Urothelium cell line (cell line): ENCODE results near the gene B3GNT3.
A peak's percentile ranks its signal among the peaks of the same experiment; 100 is the strongest.

Experiments
- DNase-seq: peaks from one replicate; pipeline ENCODE4 v3.0.0; 2011; ENCODE audit warnings: low spot score, mixed read lengths
- FAIRE-seq: peaks from 2 replicates; lab custom pipeline; 2011; peaks lifted over from hg19 to GRCh38; lab: Jason Lieb, UNC

B3GNT3 gene

GRCh38 chr19:17794731-17795494 is at the start of gene B3GNT3:
TSS of gene B3GNT3 (plus strand) at chr19:17795138. CDS start at chr19:17807808, 12,670 bp downstream.
- DNase-seq (peak; percentile 82), FAIRE-seq (no peak)

GRCh38 chr19:17747205-17748098 is 47.5 kb upstream of the B3GNT3 start:
- FAIRE-seq: no peak
- DNase-seq: peak; percentile 96

GRCh38 chr19:17748884-17749638 is 45.9 kb upstream of the B3GNT3 start:
- DNase-seq: no peak
- no peak for FAIRE-seq

GRCh38 chr19:17749912-17750317 is 45.0 kb upstream of the B3GNT3 start:
- FAIRE-seq (no peak), DNase-seq (no peak)

GRCh38 chr19:17751103-17751911 is 43.6 kb upstream of the B3GNT3 start, which contains the start of gene FCHO1:
TSS of gene FCHO1 (plus strand) at chr19:17751477. CDS start at chr19:17755165, 3,688 bp downstream.
- FAIRE-seq: no peak
- no peak for DNase-seq

- DNase-seq: no peak
These were observed 43.0 kb upstream of the B3GNT3 start for GRCh38 chr19:17751912-17752273.

GRCh38 chr19:17752865-17753639 is 41.9 kb upstream of the B3GNT3 start:
- DNase-seq (no peak), FAIRE-seq (no peak)

More at GRCh38 chr19:17751912-17752273, 43.0 kb upstream of the B3GNT3 start:
- FAIRE-seq: no peak

- FAIRE-seq (no peak), DNase-seq (no peak)
These were observed 41.0 kb upstream of the B3GNT3 start for GRCh38 chr19:17753976-17754375.

- no peak for FAIRE-seq
- no peak for DNase-seq
These were observed 40.1 kb upstream of the B3GNT3 start for GRCh38 chr19:17754634-17755442.

- no peak for DNase-seq
- FAIRE-seq: no peak
These were observed 39.5 kb upstream of the B3GNT3 start for GRCh38 chr19:17755443-17755890.

GRCh38 chr19:17755977-17756670 is 38.8 kb upstream of the B3GNT3 start:
- FAIRE-seq: no peak
- DNase-seq: peak; percentile 72

- DNase-seq (peak; percentile 72), FAIRE-seq (no peak)
These were observed 37.8 kb upstream of the B3GNT3 start for GRCh38 chr19:17757125-17757524.

GRCh38 chr19:17758515-17758914 is 36.4 kb upstream of the B3GNT3 start:
- DNase-seq (no peak), FAIRE-seq (no peak)

- FAIRE-seq: no peak
- no peak for DNase-seq
These were observed 33.8 kb upstream of the B3GNT3 start for GRCh38 chr19:17761148-17761547.

GRCh38 chr19:17762505-17763229 is 32.3 kb upstream of the B3GNT3 start:
- DNase-seq (no peak), FAIRE-seq (no peak)

- FAIRE-seq (no peak), DNase-seq (no peak)
These were observed 30.6 kb upstream of the B3GNT3 start for GRCh38 chr19:17764348-17764747.

GRCh38 chr19:17765069-17765618 is 29.8 kb upstream of the B3GNT3 start:
- FAIRE-seq: no peak
- no peak for DNase-seq
